ENCODE measurements around the gene RCVRN.
A peak's percentile ranks its signal among the peaks of the same experiment; 100 is the strongest.

RCVRN gene

DNA sequence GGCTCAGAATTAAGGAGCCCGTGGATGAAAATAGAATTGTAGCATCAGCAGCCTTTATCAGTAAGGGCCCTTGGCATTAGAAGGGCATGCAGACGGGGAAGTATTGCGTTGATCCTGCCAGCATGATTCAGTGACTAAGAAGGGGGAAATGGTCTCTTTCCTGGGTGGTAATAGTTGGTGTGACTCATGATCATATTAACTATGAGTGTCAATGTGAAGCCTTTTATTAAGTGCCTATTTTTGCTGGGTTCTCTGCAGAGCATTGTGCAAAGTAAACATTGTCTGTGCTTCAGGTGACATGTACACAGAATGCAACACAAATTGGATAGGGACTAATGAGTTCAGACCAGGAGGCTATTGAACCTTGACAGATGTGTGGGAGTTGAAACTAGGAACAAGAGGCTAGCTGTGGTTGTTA, 24.5 kb downstream of the RCVRN start:
- Histone ChIP-seq H3K9ac (ENCODE audit: low read length in 2 of 2) (no peak overlapping the region), H3K27ac (ENCODE audit: low read length) (no peak overlapping the region), H3K36me3 (ENCODE audit: control insufficient read depth in 2 of 2, insufficient read depth in 2 of 2, low read length in 2 of 2) (no peaks in the 10 kb centered on the region), H3K4me3 (ENCODE audit: low read length in 2 of 2) (no peak overlapping the region), H3K9me3 (ENCODE audit: control insufficient read depth in 2 of 2, low read length in 2 of 2) (peaks cover 4 to 8% of the 10 kb centered on the region in 2 donors), H3K27me3 (ENCODE audit: control insufficient read depth in 1 of 2, insufficient read depth in 2 of 2, low read length in 2 of 2) (no peaks in the 10 kb centered on the region), H3K4me1 (ENCODE audit: control insufficient read depth, insufficient read depth, low read length) (peaks cover 2% of the 10 kb centered on the region)

GRCh38 chr17:9878786-9879525, 26.1 kb downstream of the RCVRN start:
- Histone ChIP-seq H3K36me3 (ENCODE audit: control insufficient read depth in 2 of 2, insufficient read depth in 2 of 2, low read length in 2 of 2) (no peaks in the 10 kb centered on the region), H3K27ac (ENCODE audit: low read length) (no peak overlapping the region), H3K9me3 (ENCODE audit: control insufficient read depth in 2 of 2, low read length in 2 of 2) (peaks cover 4 to 8% of the 10 kb centered on the region in 2 donors), H3K9ac (ENCODE audit: low read length in 2 of 2) (no peak overlapping the region), H3K4me3 (ENCODE audit: low read length in 2 of 2) (no peak overlapping the region), H3K4me1 (ENCODE audit: control insufficient read depth, insufficient read depth, low read length) (peaks cover 12% of the 10 kb centered on the region), H3K27me3 (ENCODE audit: control insufficient read depth in 1 of 2, insufficient read depth in 2 of 2, low read length in 2 of 2) (no peaks in the 10 kb centered on the region)

DNA sequence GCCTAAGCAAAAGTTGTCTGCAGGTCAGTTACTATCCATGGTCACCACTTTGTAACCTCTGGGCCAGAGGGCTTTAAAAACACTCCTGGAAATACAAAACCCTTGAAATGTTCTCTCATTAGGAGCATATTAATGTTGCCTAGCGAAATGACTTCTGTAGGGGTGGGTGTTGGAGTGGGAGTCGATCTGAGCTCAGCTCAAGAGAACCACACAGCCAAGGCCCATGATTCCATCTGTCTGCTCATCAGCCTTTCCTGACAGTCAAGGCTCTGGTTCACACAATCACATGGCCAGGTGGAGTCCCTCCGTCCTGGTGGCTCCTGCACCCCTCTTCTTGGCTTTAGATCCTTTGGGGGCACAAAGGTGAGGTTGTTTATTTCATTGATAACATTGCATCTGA, 26.7 kb downstream of the RCVRN start:
- Histone ChIP-seq H3K36me3 (ENCODE audit: control insufficient read depth in 2 of 2, insufficient read depth in 2 of 2, low read length in 2 of 2) (no peaks in the 10 kb centered on the region), H3K9me3 (ENCODE audit: control insufficient read depth in 2 of 2, low read length in 2 of 2) (peaks cover 4 to 8% of the 10 kb centered on the region in 2 donors), H3K9ac (ENCODE audit: low read length in 2 of 2) (no peak overlapping the region), H3K4me3 (ENCODE audit: low read length in 2 of 2) (no peak overlapping the region), H3K4me1 (ENCODE audit: control insufficient read depth, insufficient read depth, low read length) (peaks cover 12% of the 10 kb centered on the region), H3K27ac (ENCODE audit: low read length) (no peak overlapping the region), H3K27me3 (ENCODE audit: control insufficient read depth in 1 of 2, insufficient read depth in 2 of 2, low read length in 2 of 2) (no peaks in the 10 kb centered on the region)

DNA sequence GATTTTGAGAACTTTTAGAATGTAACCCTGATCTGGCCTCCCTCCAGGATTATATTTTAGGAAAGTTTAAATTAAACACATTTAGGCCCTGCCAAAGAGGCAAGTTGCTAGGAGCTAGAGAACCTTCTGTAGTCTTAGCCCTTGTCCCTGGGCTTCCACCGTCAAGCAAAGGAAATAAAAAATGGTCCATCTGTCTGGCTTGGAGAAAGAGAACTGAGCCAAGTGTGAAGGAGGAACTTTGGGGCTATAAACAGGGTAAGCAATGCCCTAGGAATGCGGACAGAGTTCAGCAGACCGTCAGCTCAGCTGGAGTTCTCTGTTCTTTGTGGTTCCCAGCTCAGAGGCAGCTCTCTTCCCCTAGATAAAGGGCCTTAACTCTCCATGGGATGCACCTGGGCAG, 29.6 kb downstream of the RCVRN start:
- Histone ChIP-seq H3K9ac (ENCODE audit: low read length in 2 of 2) (no peak overlapping the region), H3K27ac (ENCODE audit: low read length) (peak overlapping the region; percentile 31), H3K9me3 (ENCODE audit: control insufficient read depth in 2 of 2, low read length in 2 of 2) (no peaks in the 10 kb centered on the region), H3K4me1 (ENCODE audit: control insufficient read depth, insufficient read depth, low read length) (peaks cover 12% of the 10 kb centered on the region), H3K36me3 (ENCODE audit: control insufficient read depth in 2 of 2, insufficient read depth in 2 of 2, low read length in 2 of 2) (no peaks in the 10 kb centered on the region), H3K4me3 (ENCODE audit: low read length in 2 of 2) (no peak overlapping the region), H3K27me3 (ENCODE audit: control insufficient read depth in 1 of 2, insufficient read depth in 2 of 2, low read length in 2 of 2) (no peaks in the 10 kb centered on the region)

DNA sequence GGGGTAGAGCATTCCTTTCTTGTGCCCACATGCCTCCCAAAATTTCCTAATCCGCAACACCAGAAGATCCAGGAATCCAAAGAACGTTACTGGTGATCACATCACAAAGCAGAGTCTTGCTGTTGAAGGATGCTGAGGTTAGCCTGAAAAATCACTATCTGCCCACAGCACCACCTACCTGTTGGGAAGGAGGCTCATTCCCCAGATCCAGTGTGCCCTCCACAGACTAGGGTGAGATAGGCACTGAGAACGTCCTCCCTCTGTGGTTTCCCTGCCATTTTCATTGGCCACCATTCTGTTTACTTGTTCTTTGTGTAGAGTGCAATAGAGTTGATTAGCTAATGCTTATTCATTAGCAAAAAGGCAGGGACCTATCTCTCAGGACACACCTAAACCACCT, 30.3 kb downstream of the RCVRN start:
- Histone ChIP-seq H3K4me3 (ENCODE audit: low read length in 2 of 2) (no peak overlapping the region), H3K9ac (ENCODE audit: low read length in 2 of 2) (no peak overlapping the region), H3K36me3 (ENCODE audit: control insufficient read depth in 2 of 2, insufficient read depth in 2 of 2, low read length in 2 of 2) (no peaks in the 10 kb centered on the region), H3K27me3 (ENCODE audit: control insufficient read depth in 1 of 2, insufficient read depth in 2 of 2, low read length in 2 of 2) (no peaks in the 10 kb centered on the region), H3K9me3 (ENCODE audit: control insufficient read depth in 2 of 2, low read length in 2 of 2) (no peaks in the 10 kb centered on the region), H3K4me1 (ENCODE audit: control insufficient read depth, insufficient read depth, low read length) (peaks cover 12% of the 10 kb centered on the region), H3K27ac (ENCODE audit: low read length) (peak overlapping the region; percentile 31)

GRCh38 chr17:9872852-9873251, 32.2 kb downstream of the RCVRN start:
- Histone ChIP-seq H3K9ac (ENCODE audit: low read length in 2 of 2) (no peak overlapping the region), H3K4me3 (ENCODE audit: low read length in 2 of 2) (no peak overlapping the region), H3K27ac (ENCODE audit: low read length) (no peak overlapping the region), H3K36me3 (ENCODE audit: control insufficient read depth in 2 of 2, insufficient read depth in 2 of 2, low read length in 2 of 2) (no peaks in the 10 kb centered on the region), H3K27me3 (ENCODE audit: control insufficient read depth in 1 of 2, insufficient read depth in 2 of 2, low read length in 2 of 2) (no peaks in the 10 kb centered on the region), H3K4me1 (ENCODE audit: control insufficient read depth, insufficient read depth, low read length) (peaks cover 12% of the 10 kb centered on the region), H3K9me3 (ENCODE audit: control insufficient read depth in 2 of 2, low read length in 2 of 2) (no peaks in the 10 kb centered on the region)

DNA sequence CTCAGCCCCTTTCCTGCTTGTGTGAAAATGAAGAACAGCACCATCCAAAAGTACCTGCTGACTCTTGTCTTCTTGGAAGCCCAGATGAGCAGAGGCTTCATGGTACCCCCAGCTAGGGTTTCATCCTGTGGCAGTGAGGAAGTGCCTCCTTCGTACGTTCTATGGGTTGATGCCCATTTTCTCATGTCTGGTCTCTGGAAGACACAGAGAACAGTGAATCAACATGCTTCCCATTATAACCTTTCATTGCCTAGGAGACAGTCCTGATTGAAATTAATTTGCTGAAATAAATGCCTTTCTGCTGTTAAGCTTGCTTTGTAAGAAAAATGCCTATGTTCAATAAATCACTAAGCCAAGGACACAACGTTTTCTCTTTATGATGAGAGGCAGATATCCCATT, 36.5 kb downstream of the RCVRN start:
- Histone ChIP-seq H3K4me1 (ENCODE audit: control insufficient read depth, insufficient read depth, low read length) (no peaks in the 10 kb centered on the region), H3K4me3 (ENCODE audit: low read length in 2 of 2) (no peak overlapping the region), H3K9me3 (ENCODE audit: control insufficient read depth in 2 of 2, low read length in 2 of 2) (no peaks in the 10 kb centered on the region), H3K27ac (ENCODE audit: low read length) (no peak overlapping the region), H3K36me3 (ENCODE audit: control insufficient read depth in 2 of 2, insufficient read depth in 2 of 2, low read length in 2 of 2) (no peaks in the 10 kb centered on the region), H3K9ac (ENCODE audit: low read length in 2 of 2) (no peak overlapping the region), H3K27me3 (ENCODE audit: control insufficient read depth in 1 of 2, insufficient read depth in 2 of 2, low read length in 2 of 2) (no peaks in the 10 kb centered on the region)

- Histone ChIP-seq H3K36me3 (ENCODE audit: control insufficient read depth in 2 of 2, insufficient read depth in 2 of 2, low read length in 2 of 2) (no peaks in the 10 kb centered on the region), H3K27ac (ENCODE audit: low read length) (no peak overlapping the region), H3K27me3 (ENCODE audit: control insufficient read depth in 1 of 2, insufficient read depth in 2 of 2, low read length in 2 of 2) (no peaks in the 10 kb centered on the region), H3K4me1 (ENCODE audit: control insufficient read depth, insufficient read depth, low read length) (no peaks in the 10 kb centered on the region), H3K9ac (ENCODE audit: low read length in 2 of 2) (no peak overlapping the region), H3K4me3 (ENCODE audit: low read length in 2 of 2) (no peak overlapping the region), H3K9me3 (ENCODE audit: control insufficient read depth in 2 of 2, low read length in 2 of 2) (no peaks in the 10 kb centered on the region)
Measured at GRCh38 chr17:9865586-9865985, 39.5 kb downstream of the RCVRN start.

GRCh38 chr17:9862949-9863348, 42.1 kb downstream of the RCVRN start:
- no peak overlapping the region for H3K9ac ChIP-seq (ENCODE audit: low read length in 2 of 2)
- no peak overlapping the region for H3K4me3 ChIP-seq (ENCODE audit: low read length in 2 of 2)
- H3K27me3 ChIP-seq (ENCODE audit: control insufficient read depth in 1 of 2, insufficient read depth in 2 of 2, low read length in 2 of 2), result no peaks in the 10 kb centered on the region
- H3K36me3 ChIP-seq (ENCODE audit: control insufficient read depth in 2 of 2, insufficient read depth in 2 of 2, low read length in 2 of 2), result no peaks in the 10 kb centered on the region
- no peak overlapping the region for H3K27ac ChIP-seq (ENCODE audit: low read length)
- H3K9me3 ChIP-seq (ENCODE audit: control insufficient read depth in 2 of 2, low read length in 2 of 2), result peaks cover 0 to 10% of the 10 kb centered on the region in 2 donors
- no peaks in the 10 kb centered on the region for H3K4me1 ChIP-seq (ENCODE audit: control insufficient read depth, insufficient read depth, low read length)

DNA sequence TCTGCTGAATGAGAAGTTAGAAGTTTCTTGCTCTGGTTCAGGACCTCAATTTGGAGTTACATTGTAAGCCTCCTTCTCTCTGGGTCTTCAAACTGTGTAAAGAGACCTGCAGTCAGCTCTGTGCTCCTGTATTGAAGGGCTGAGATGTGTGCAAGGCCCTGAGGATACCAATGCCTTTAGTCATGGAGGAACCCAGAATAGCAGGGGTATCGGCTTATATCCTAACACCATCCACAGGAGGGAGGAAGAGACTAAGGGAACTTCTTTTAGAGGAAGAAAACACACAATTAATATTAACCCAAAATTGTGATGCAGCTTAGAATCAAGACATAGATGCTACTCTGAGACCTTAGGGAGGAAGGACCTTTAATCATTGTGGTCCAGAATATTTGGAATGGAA, 42.9 kb downstream of the RCVRN start:
- Histone ChIP-seq H3K27ac (ENCODE audit: low read length) (no peak overlapping the region), H3K9ac (ENCODE audit: low read length in 2 of 2) (no peak overlapping the region), H3K4me1 (ENCODE audit: control insufficient read depth, insufficient read depth, low read length) (no peaks in the 10 kb centered on the region), H3K4me3 (ENCODE audit: low read length in 2 of 2) (no peak overlapping the region), H3K27me3 (ENCODE audit: control insufficient read depth in 1 of 2, insufficient read depth in 2 of 2, low read length in 2 of 2) (no peaks in the 10 kb centered on the region), H3K36me3 (ENCODE audit: control insufficient read depth in 2 of 2, insufficient read depth in 2 of 2, low read length in 2 of 2) (peaks cover 0 to 2% of the 10 kb centered on the region in 2 donors), H3K9me3 (ENCODE audit: control insufficient read depth in 2 of 2, low read length in 2 of 2) (peaks cover 0 to 11% of the 10 kb centered on the region in 2 donors)

GRCh38 chr17:9860851-9861250, 44.2 kb downstream of the RCVRN start:
- Histone ChIP-seq H3K9ac (ENCODE audit: low read length in 2 of 2) (no peak overlapping the region), H3K4me1 (ENCODE audit: control insufficient read depth, insufficient read depth, low read length) (no peaks in the 10 kb centered on the region), H3K9me3 (ENCODE audit: control insufficient read depth in 2 of 2, low read length in 2 of 2) (peaks cover 0 to 11% of the 10 kb centered on the region in 2 donors), H3K4me3 (ENCODE audit: low read length in 2 of 2) (no peak overlapping the region), H3K27ac (ENCODE audit: low read length) (no peak overlapping the region), H3K36me3 (ENCODE audit: control insufficient read depth in 2 of 2, insufficient read depth in 2 of 2, low read length in 2 of 2) (peaks cover 0 to 2% of the 10 kb centered on the region in 2 donors), H3K27me3 (ENCODE audit: control insufficient read depth in 1 of 2, insufficient read depth in 2 of 2, low read length in 2 of 2) (no peaks in the 10 kb centered on the region)
